Activated CD8-positive, alpha-beta memory T cell treated with anti-CD3 and anti-CD28 coated beads, Interleukin-2, amount 10 ng/mL, durations not matched to agents 7 days and 5 days (primary cell): ENCODE measurements around the gene PARPBP. TPM values are rescaled to one million over a fixed set of nuclear protein-coding genes. Genes with fewer than 3 reads are reported as not detected.
A peak's percentile ranks its signal among the peaks of the same experiment; 100 is the strongest.

Experiments used
- ATAC-seq: fragments of 150-1000 bp; cut with Tn5 transposase; one replicate; pipeline ENCODE4 v1.10.0; 2021; ENCODE audit warnings: moderate library complexity
- CTCF ChIA-PET: fragments of 350-600 bp; sonication (Branson Sonifier 250); formaldehyde crosslinking; loops from one replicate; lab custom pipeline; 2021; ENCODE audit warnings: antibody characterized with exemption; lab: Charles Lee
- DNase-seq: peaks from one replicate; pipeline ENCODE4 v3.0.0-alpha.2; 2020
- H3K27ac Mint-ChIP-seq: one replicate; pipeline ENCODE4 v1.8.0; 2021; ENCODE audit warnings: mild to moderate bottlenecking, mixed read lengths
- H3K27me3 Mint-ChIP-seq: one replicate; pipeline ENCODE4 v1.8.0; 2021; ENCODE audit warnings: mixed read lengths
- H3K36me3 Mint-ChIP-seq: one replicate; pipeline ENCODE4 v1.8.0; 2021; ENCODE audit warnings: mild to moderate bottlenecking, mixed read lengths
- H3K4me1 Mint-ChIP-seq: one replicate; pipeline ENCODE4 v1.8.0; 2021; ENCODE audit warnings: mixed read lengths
- H3K4me3 Mint-ChIP-seq: one replicate; pipeline ENCODE4 v1.8.0; 2021; ENCODE audit warnings: mild to moderate bottlenecking, moderate library complexity, mixed read lengths
- H3K9me3 Mint-ChIP-seq: one replicate; pipeline ENCODE4 v1.8.0; 2022; ENCODE audit warnings: low read depth, mixed read lengths
- total RNA-seq, 2 experiments: library from RNA; stranded (reverse); gene quantifications; one replicate each; pipeline ENCODE4 v1.2.3, GENCODE V29; 2021

The PARPBP gene
- total RNA-seq, 2 experiments from 2014 or later: 27.2 to 33.5 TPM

- Mint-ChIP-seq H3K27ac (no peak overlapping the region), H3K36me3 (peaks cover 26% of the 10 kb centered on the region), H3K9me3 (no peaks in the 10 kb centered on the region), H3K4me3 (no peak overlapping the region), H3K4me1 (peaks cover 12% of the 10 kb centered on the region), H3K27me3 (no peaks in the 10 kb centered on the region)
- no peak for DNase-seq
- no peak for ATAC-seq
- CTCF ChIA-PET: no interaction called here
Measured at GRCh38 chr12:102171951-102172350, 52.0 kb downstream of the PARPBP start.

- Mint-ChIP-seq H3K27ac (no peak overlapping the region), H3K9me3 (no peaks in the 10 kb centered on the region), H3K27me3 (no peaks in the 10 kb centered on the region), H3K4me1 (peaks cover 9% of the 10 kb centered on the region), H3K4me3 (no peak overlapping the region), H3K36me3 (peaks cover 26% of the 10 kb centered on the region)
- CTCF ChIA-PET: no interaction called here
- no peak for DNase-seq
- ATAC-seq: no peak
Measured at GRCh38 chr12:102172436-102172835, 52.5 kb downstream of the PARPBP start.

- Mint-ChIP-seq H3K9me3 (no peaks in the 10 kb centered on the region), H3K4me3 (no peak overlapping the region), H3K36me3 (peaks cover 21% of the 10 kb centered on the region), H3K27me3 (no peaks in the 10 kb centered on the region), H3K27ac (no peak overlapping the region), H3K4me1 (no peaks in the 10 kb centered on the region)
- DNase-seq: no peak
- CTCF ChIA-PET: interaction anchor here (0.8 kb wide), 1 partner anchor 9 kb away, joined by 3 read pairs; no protein-coding TSS in a partner anchor
- no peak for ATAC-seq
Measured at GRCh38 chr12:102174117-102174516, 54.1 kb downstream of the PARPBP start.

- peaks cover 17% of the 10 kb centered on the region for H3K36me3 Mint-ChIP-seq
- no peak for ATAC-seq
- no peaks in the 10 kb centered on the region for H3K4me1 Mint-ChIP-seq
- no peaks in the 10 kb centered on the region for H3K9me3 Mint-ChIP-seq
- H3K4me3 Mint-ChIP-seq: no peak overlapping the region
- CTCF ChIA-PET: interaction anchor here (0.8 kb wide), 1 partner anchor 10 kb away, joined by 3 read pairs; no protein-coding TSS in a partner anchor
- H3K27ac Mint-ChIP-seq: no peak overlapping the region
- H3K27me3 Mint-ChIP-seq: no peaks in the 10 kb centered on the region
- DNase-seq: no peak
Measured at GRCh38 chr12:102174761-102175160, 54.8 kb downstream of the PARPBP start.

- H3K27ac Mint-ChIP-seq: no peak overlapping the region
- ATAC-seq: no peak
- CTCF ChIA-PET: no interaction called here
- no peaks in the 10 kb centered on the region for H3K27me3 Mint-ChIP-seq
- no peak overlapping the region for H3K4me3 Mint-ChIP-seq
- H3K36me3 Mint-ChIP-seq: peaks cover 22% of the 10 kb centered on the region
- H3K4me1 Mint-ChIP-seq: no peaks in the 10 kb centered on the region
- no peaks in the 10 kb centered on the region for H3K9me3 Mint-ChIP-seq
- DNase-seq: no peak
Measured at GRCh38 chr12:102182635-102183034, 62.7 kb downstream of the PARPBP start.

GRCh38 chr12:102195826-102196225 is 75.8 kb downstream of the PARPBP start:
- Mint-ChIP-seq H3K4me1 (peaks cover 12% of the 10 kb centered on the region), H3K27me3 (no peaks in the 10 kb centered on the region), H3K4me3 (no peak overlapping the region), H3K9me3 (no peaks in the 10 kb centered on the region), H3K36me3 (peaks cover 22% of the 10 kb centered on the region), H3K27ac (no peak overlapping the region)
- CTCF ChIA-PET: no interaction called here
- ATAC-seq: no peak
- no peak for DNase-seq

GRCh38 chr12:102197789-102198188 is 77.8 kb downstream of the PARPBP start, which contains the start of gene PMCH:
TSS of gene PMCH (minus strand) at chr12:102197833. CDS start at chr12:102197770, 63 bp downstream.
- DNase-seq: no peak
- H3K9me3 Mint-ChIP-seq: no peaks in the 10 kb centered on the region
- H3K27me3 Mint-ChIP-seq: no peaks in the 10 kb centered on the region
- H3K27ac Mint-ChIP-seq: peak within 1 kb of the TSS; percentile 52
- no peak within 1 kb of the TSS for H3K4me3 Mint-ChIP-seq
- H3K4me1 Mint-ChIP-seq: peaks cover 12% of the 10 kb centered on the region
- peaks cover 25% of the 10 kb centered on the region for H3K36me3 Mint-ChIP-seq
- CTCF ChIA-PET: no interaction called here
- peak; percentile 98 for ATAC-seq

- Mint-ChIP-seq H3K4me3 (no peak overlapping the region), H3K27ac (no peak overlapping the region), H3K27me3 (no peaks in the 10 kb centered on the region), H3K9me3 (peaks cover 7% of the 10 kb centered on the region), H3K4me1 (peaks cover 18% of the 10 kb centered on the region), H3K36me3 (peaks cover 46% of the 10 kb centered on the region)
- DNase-seq: no peak
- no peak for ATAC-seq
- CTCF ChIA-PET: no interaction called here
Measured at GRCh38 chr12:102201436-102202061, 81.6 kb downstream of the PARPBP start.

- no peak overlapping the region for H3K27ac Mint-ChIP-seq
Measured at GRCh38 chr12:102202556-102202955, 82.6 kb downstream of the PARPBP start.

GRCh38 chr12:102204025-102204424 is 84.0 kb downstream of the PARPBP start:
- DNase-seq: no peak
- H3K4me3 Mint-ChIP-seq: no peak overlapping the region
- H3K27me3 Mint-ChIP-seq: no peaks in the 10 kb centered on the region
- CTCF ChIA-PET: no interaction called here
- no peak overlapping the region for H3K27ac Mint-ChIP-seq
- H3K9me3 Mint-ChIP-seq: peaks cover 10% of the 10 kb centered on the region
- ATAC-seq: no peak
- peaks cover 5% of the 10 kb centered on the region for H3K4me1 Mint-ChIP-seq
- peaks cover 60% of the 10 kb centered on the region for H3K36me3 Mint-ChIP-seq

More at GRCh38 chr12:102202556-102202955, 82.6 kb downstream of the PARPBP start:
- H3K27me3 Mint-ChIP-seq: no peaks in the 10 kb centered on the region
- CTCF ChIA-PET: no interaction called here
- peaks cover 10% of the 10 kb centered on the region for H3K4me1 Mint-ChIP-seq
- DNase-seq (no peak), ATAC-seq (no peak)
- peaks cover 7% of the 10 kb centered on the region for H3K9me3 Mint-ChIP-seq
- H3K36me3 Mint-ChIP-seq: peaks cover 48% of the 10 kb centered on the region
- H3K4me3 Mint-ChIP-seq: no peak overlapping the region

- no peak for ATAC-seq
- CTCF ChIA-PET: no interaction called here
- DNase-seq: no peak
- Mint-ChIP-seq H3K9me3 (no peaks in the 10 kb centered on the region), H3K36me3 (no peaks in the 10 kb centered on the region), H3K4me3 (no peak overlapping the region), H3K4me1 (no peaks in the 10 kb centered on the region), H3K27me3 (no peaks in the 10 kb centered on the region), H3K27ac (no peak overlapping the region)
Measured at GRCh38 chr12:102215992-102216691, 96.2 kb downstream of the PARPBP start.

- CTCF ChIA-PET: no interaction called here
- Mint-ChIP-seq H3K27me3 (no peaks in the 10 kb centered on the region), H3K9me3 (no peaks in the 10 kb centered on the region), H3K4me1 (no peaks in the 10 kb centered on the region), H3K4me3 (no peak overlapping the region), H3K36me3 (no peaks in the 10 kb centered on the region), H3K27ac (no peak overlapping the region)
- no peak for ATAC-seq
- no peak for DNase-seq
Measured at GRCh38 chr12:102220736-102221135, 100.8 kb downstream of the PARPBP start.

- ATAC-seq (no peak), DNase-seq (no peak)
- H3K27me3 Mint-ChIP-seq: peaks cover 13% of the 10 kb centered on the region
- no peaks in the 10 kb centered on the region for H3K4me1 Mint-ChIP-seq
- no peak overlapping the region for H3K4me3 Mint-ChIP-seq
- H3K27ac Mint-ChIP-seq: no peak overlapping the region
- no peaks in the 10 kb centered on the region for H3K9me3 Mint-ChIP-seq
- H3K36me3 Mint-ChIP-seq: no peaks in the 10 kb centered on the region
- CTCF ChIA-PET: no interaction called here
Measured at GRCh38 chr12:102227954-102228353, 108.0 kb downstream of the PARPBP start.

- Mint-ChIP-seq H3K9me3 (no peaks in the 10 kb centered on the region), H3K4me1 (no peaks in the 10 kb centered on the region), H3K36me3 (no peaks in the 10 kb centered on the region), H3K4me3 (no peak overlapping the region), H3K27me3 (peaks cover 22% of the 10 kb centered on the region), H3K27ac (no peak overlapping the region)
- CTCF ChIA-PET: no interaction called here
- ATAC-seq: no peak
- no peak for DNase-seq
Measured at GRCh38 chr12:102232036-102232435, 112.1 kb downstream of the PARPBP start.
